Esophagus squamous epithelium (tissue), 5 donors: Measurements from ENCODE around the gene TTC31. TPM values are rescaled to one million over a fixed set of nuclear protein-coding genes. Genes with fewer than 3 reads are reported as not detected.
"Not testable (repeated sequence)": the region's sequence is repeated elsewhere in the genome, so short reads cannot be mapped to it uniquely, and the experiment has no call there.

Experiments used
- DNase-seq: peaks from one replicate; lab custom pipeline; 2025; lab: John Stamatoyannopoulos, UW
- H3K27ac ChIP-seq, 4 donors: fragments of 200-600 bp; sonication (generic); one replicate each; pipeline ENCODE4 v1.5.1; 2016 to 2019; ENCODE audit warnings: mild to moderate bottlenecking in 1 of 4
- H3K27me3 ChIP-seq, 4 donors: fragments of 200-600 bp; sonication (generic); 1 replicate in 3 of 4; 2 replicates in 1 of 4; pipeline versions ENCODE4 v1.5.1 to v1.6.0; 2017 to 2021; ENCODE audit warnings: antibody characterized with exemption in 1 of 4
- H3K36me3 ChIP-seq, 3 donors: fragments of 200-600 bp; sonication (generic); one replicate each; pipeline ENCODE4 v1.5.1; 2016 to 2019
- H3K4me1 ChIP-seq, 3 donors: fragments of 200-600 bp; sonication (generic); one replicate each; pipeline ENCODE4 v1.5.1; 2017 to 2019
- H3K4me3 ChIP-seq, 4 donors: fragments of 200-600 bp; sonication (generic); 1 replicate in 3 of 4; 2 replicates in 1 of 4; pipeline ENCODE4 v1.5.1; 2016 to 2019; ENCODE audit warnings: mild to moderate bottlenecking in 2 of 4, moderate library complexity in 1 of 4
- H3K9me3 ChIP-seq, 3 donors: fragments of 200-600 bp; sonication (generic); one replicate each; pipeline ENCODE4 v1.5.1; 2016 to 2019
- POLR2A ChIP-seq, 4 donors: fragments of 450-650 bp; IDR thresholded peaks; one replicate each; pipeline ENCODE4 v1.6.1; 2017; ENCODE audit warnings: antibody characterized with exemption in 4 of 4, mild to moderate bottlenecking in 4 of 4, moderate library complexity in 3 of 4
- WGBS, 2 donors: methylation state at CpG; one replicate each; pipeline ENCODE4 v1.1.5; 2018; 5-methylcytosine and 5-hydroxymethylcytosine counted together
- intact Hi-C: fragments of 100-400 bp; cut with DNase I; formaldehyde crosslinking; loops from one replicate; pipeline ENCODE4 v1.15.0; 2022
- total RNA-seq, 4 donors: library from RNA; depleted of rRNA; stranded (reverse); fragments of >200 nt; gene quantifications; one replicate each; pipeline ENCODE4 v1.1.0, GENCODE V29; 2016
- TF ChIP-seq, protein P1 (sequence below), 6 experiments: fragments of 450-650 bp in 4 of 6; fragments of 200-600 bp in 2 of 6; sonication (generic) in 2 of 6; IDR thresholded peaks; one replicate each; pipeline ENCODE4 v1.5.1; 2016 to 2019; ENCODE audit warnings: antibody characterized with exemption in 6 of 6, mild to moderate bottlenecking in 4 of 6, moderate library complexity in 4 of 6
- donor health status: DM: yes; HTN: yes; CAD: no.

The TTC31 gene
- total RNA-seq, 4 donors from 2014 or later = 11.2 to 27.7 (median 17.5) TPM

DNA sequence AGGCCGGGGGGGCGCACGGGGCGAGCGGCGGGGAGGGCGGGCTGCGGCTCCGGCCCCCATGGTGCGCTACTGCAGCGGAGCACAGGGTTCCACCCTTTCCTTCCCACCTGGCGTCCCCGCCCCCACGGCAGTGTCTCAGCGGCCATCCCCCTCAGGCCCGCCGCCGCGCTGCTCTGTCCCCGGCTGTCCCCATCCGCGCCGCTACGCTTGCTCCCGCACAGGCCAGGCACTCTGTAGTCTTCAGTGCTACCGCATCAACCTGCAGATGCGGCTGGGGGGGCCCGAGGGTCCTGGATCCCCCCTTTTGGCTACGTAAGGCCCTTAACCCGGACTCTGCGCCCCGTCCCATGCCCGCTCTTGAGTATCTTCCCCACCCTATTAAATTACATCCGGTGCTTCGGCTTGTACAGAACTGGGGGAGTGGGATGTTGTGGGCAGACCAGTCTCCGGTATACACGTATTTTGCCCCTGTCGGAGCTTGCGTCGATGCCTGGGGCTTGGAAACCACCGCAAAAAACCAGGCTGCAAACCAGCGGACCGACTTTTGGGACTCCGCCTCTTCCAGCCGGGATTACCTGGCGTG lies 25.2 kb upstream of the TTC31 start:
- DNase-seq = peak; percentile 64
- Histone ChIP-seq H3K27me3 (no peaks in the 10 kb centered on the region), H3K4me1 (peaks cover 32 to 51% (median 32%) of the 10 kb centered on the region in 3 donors), H3K36me3 (peaks cover 0 to 22% (median 5%) of the 10 kb centered on the region in 3 donors), H3K4me3 (peak overlapping the region; percentile 52 to 84 (median 72)), H3K27ac (peak overlapping the region; percentile 94 to 99 (median 98)), H3K9me3 (no peaks in the 10 kb centered on the region)
- TF ChIP-seq, protein P1, sequence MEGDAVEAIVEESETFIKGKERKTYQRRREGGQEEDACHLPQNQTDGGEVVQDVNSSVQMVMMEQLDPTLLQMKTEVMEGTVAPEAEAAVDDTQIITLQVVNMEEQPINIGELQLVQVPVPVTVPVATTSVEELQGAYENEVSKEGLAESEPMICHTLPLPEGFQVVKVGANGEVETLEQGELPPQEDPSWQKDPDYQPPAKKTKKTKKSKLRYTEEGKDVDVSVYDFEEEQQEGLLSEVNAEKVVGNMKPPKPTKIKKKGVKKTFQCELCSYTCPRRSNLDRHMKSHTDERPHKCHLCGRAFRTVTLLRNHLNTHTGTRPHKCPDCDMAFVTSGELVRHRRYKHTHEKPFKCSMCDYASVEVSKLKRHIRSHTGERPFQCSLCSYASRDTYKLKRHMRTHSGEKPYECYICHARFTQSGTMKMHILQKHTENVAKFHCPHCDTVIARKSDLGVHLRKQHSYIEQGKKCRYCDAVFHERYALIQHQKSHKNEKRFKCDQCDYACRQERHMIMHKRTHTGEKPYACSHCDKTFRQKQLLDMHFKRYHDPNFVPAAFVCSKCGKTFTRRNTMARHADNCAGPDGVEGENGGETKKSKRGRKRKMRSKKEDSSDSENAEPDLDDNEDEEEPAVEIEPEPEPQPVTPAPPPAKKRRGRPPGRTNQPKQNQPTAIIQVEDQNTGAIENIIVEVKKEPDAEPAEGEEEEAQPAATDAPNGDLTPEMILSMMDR (IDR thresholded peaks at IDR 0.05) = no peak
- TF ChIP-seq POLR2A (IDR thresholded peaks at IDR 0.05) = peak in 3 of 4 donors; percentile 44 to 93 (median 85)
- intact Hi-C loops = no loop called here
- WGBS, 2 donors = 0% methylated on average over 10 to 15 of the region's 46 CpGs

DNA sequence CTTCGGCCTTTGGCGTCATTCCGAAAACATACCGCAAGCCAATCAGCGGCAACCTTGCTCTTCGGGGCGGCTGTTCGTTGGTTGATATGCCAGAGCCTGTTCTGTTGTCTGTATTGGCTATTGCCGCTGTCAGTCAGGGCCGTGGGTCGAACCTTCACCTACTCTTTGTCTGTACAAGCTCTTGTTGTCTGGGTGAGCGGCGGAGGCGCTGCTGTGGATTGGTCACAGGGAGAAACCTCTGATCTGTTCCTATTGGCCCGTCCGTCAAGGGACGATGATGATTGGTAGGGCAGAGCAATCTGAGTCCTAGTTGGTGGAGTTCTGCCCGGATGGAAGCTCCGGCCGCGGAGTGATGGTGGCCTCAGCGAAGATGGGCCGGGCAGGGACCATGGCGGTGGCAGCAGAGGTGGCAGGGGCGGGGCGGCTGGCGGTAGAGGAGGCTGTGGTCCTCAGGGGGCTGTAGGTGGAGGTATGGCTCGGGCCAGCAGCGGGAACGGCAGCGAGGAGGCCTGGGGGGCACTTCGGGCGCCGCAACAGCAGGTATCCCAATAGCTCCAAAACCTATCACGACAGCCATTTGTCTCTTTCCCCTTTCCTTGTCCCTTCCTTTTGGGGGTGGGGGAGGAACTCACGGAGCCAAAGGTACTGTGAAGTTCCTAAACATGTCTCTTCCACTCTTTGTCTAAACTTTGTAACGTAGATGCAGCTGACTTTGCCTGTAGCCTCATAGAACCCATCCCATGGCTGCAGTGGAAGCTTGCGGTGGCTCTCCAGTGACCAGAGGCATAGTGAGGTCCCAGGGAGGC lies 24.5 kb upstream of the TTC31 start, which contains the start of gene WBP1:
WBP1 (plus strand) TSS at position 307 of the 806 bp plus-strand sequence; CDS start at position 472, 165 bp downstream.
- peak; percentile 99 for DNase-seq
- intact Hi-C loops = no loop called here
- WGBS, 2 donors = 0 to 1% methylated on average over 7 to 8 of the region's 38 CpGs
- Histone ChIP-seq H3K9me3 (no peaks in the 10 kb centered on the region), H3K36me3 (peaks cover 0 to 29% (median 7%) of the 10 kb centered on the region in 3 donors), H3K4me1 (peaks cover 32 to 54% (median 32%) of the 10 kb centered on the region in 3 donors), H3K27ac (peak within 1 kb of the TSS; percentile 94 to 99 (median 98)), H3K27me3 (no peaks in the 10 kb centered on the region), H3K4me3 (peak within 1 kb of the TSS; percentile 52 to 84 (median 72))
- TF ChIP-seq, protein P1 (IDR thresholded peaks at IDR 0.05) = no peak
- peak in 1 of 4 donors; percentile 62 for TF ChIP-seq POLR2A (IDR thresholded peaks at IDR 0.05)

DNA sequence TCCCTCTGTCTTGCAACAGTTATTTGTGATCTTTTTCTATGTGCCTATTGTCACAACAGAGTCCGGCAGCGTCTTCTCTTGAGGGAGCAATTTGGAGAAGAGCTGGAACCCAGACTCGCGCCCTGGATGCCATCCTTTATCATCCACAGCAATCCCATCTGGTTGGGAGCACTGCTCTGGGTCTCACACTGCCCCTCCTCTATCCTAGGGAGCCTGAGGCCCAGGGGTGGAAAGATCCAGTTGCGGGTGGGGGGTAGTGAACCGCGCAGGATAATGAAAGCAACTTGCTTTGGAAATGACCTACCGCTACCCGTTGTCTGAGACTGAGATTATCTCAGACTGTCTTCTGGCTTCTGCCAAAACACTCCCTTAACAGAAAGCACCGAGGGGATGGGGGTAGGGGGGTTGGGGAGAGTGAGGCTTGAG lies 23.9 kb upstream of the TTC31 start:
- intact Hi-C loops = no loop called here

GRCh38 chr2:74459503-74460118 lies 23.3 kb upstream of the TTC31 start:
- WGBS, 2 donors = 63 to 75% methylated on average over 13 of the region's 13 CpGs
- H3K27me3 ChIP-seq, DNase-seq, intact Hi-C loops, H3K9me3 ChIP-seq: not testable (repeated sequence)
- peaks cover 0 to 29% (median 7%) of the 10 kb centered on the region in 3 donors for H3K36me3 ChIP-seq
- peak overlapping the region in 1 of 4 donors; percentile 84 for H3K4me3 ChIP-seq
- peaks cover 41 to 62% (median 42%) of the 10 kb centered on the region in 3 donors for H3K4me1 ChIP-seq
- peak overlapping the region in 1 of 4 donors; percentile 86 for H3K27ac ChIP-seq

More for the DNA sequence above, 23.9 kb upstream of the TTC31 start:
- Histone ChIP-seq H3K36me3 (peaks cover 0 to 29% (median 7%) of the 10 kb centered on the region in 3 donors), H3K9me3 (no peaks in the 10 kb centered on the region), H3K27ac (peak overlapping the region; percentile 75 to 89 (median 86)), H3K27me3 (no peaks in the 10 kb centered on the region), H3K4me1 (peaks cover 35 to 60% (median 36%) of the 10 kb centered on the region in 3 donors), H3K4me3 (peak overlapping the region; percentile 52 to 84 (median 72))
- WGBS, 2 donors = 1 to 5% methylated on average over 6 to 10 of the region's 10 CpGs
- TF ChIP-seq, protein P1 (IDR thresholded peaks at IDR 0.05) = no peak
- no peak for TF ChIP-seq POLR2A (IDR thresholded peaks at IDR 0.05)
- DNase-seq = no peak

DNA sequence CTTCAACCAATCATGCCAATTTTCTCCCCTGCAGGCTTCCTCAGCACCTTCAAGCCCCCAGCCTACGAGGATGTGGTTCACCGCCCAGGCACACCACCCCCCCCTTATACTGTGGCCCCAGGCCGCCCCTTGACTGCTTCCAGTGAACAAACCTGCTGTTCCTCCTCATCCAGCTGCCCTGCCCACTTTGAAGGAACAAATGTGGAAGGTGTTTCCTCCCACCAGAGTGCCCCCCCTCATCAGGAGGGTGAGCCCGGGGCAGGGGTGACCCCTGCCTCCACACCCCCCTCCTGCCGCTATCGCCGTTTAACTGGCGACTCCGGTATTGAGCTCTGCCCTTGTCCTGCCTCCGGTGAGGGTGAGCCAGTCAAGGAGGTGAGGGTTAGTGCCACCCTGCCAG lies 22.7 kb upstream of the TTC31 start:
- H3K9me3 ChIP-seq, H3K27me3 ChIP-seq, H3K4me3 ChIP-seq, DNase-seq, intact Hi-C loops, H3K27ac ChIP-seq: not testable (repeated sequence)
- H3K4me1 ChIP-seq = peaks cover 42 to 62% (median 42%) of the 10 kb centered on the region in 3 donors
- WGBS, 2 donors = 52 to 74% methylated on average over 2 to 3 of the region's 10 CpGs
- peaks cover 0 to 29% (median 7%) of the 10 kb centered on the region in 3 donors for H3K36me3 ChIP-seq
